Stimulated activated CD8-positive, alpha-beta memory T cell treated with anti-CD3 and anti-CD28 coated beads, Interleukin-4, amount 100 ng/mL, for 1 hour (primary cell): ENCODE data around the gene RNF103.
"Not testable (repeated sequence)": the region's sequence is repeated elsewhere in the genome, so short reads cannot be mapped to it uniquely, and the experiment has no call there.

Experiments
- DNase-seq, 2 donors: peaks; one replicate each; pipeline ENCODE4 v3.0.0-alpha.2; 2020; ENCODE audit warnings: low read depth in 2 of 2, low spot score in 1 of 2

The RNF103 gene, protein sequence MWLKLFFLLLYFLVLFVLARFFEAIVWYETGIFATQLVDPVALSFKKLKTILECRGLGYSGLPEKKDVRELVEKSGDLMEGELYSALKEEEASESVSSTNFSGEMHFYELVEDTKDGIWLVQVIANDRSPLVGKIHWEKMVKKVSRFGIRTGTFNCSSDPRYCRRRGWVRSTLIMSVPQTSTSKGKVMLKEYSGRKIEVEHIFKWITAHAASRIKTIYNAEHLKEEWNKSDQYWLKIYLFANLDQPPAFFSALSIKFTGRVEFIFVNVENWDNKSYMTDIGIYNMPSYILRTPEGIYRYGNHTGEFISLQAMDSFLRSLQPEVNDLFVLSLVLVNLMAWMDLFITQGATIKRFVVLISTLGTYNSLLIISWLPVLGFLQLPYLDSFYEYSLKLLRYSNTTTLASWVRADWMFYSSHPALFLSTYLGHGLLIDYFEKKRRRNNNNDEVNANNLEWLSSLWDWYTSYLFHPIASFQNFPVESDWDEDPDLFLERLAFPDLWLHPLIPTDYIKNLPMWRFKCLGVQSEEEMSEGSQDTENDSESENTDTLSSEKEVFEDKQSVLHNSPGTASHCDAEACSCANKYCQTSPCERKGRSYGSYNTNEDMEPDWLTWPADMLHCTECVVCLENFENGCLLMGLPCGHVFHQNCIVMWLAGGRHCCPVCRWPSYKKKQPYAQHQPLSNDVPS

DNA sequence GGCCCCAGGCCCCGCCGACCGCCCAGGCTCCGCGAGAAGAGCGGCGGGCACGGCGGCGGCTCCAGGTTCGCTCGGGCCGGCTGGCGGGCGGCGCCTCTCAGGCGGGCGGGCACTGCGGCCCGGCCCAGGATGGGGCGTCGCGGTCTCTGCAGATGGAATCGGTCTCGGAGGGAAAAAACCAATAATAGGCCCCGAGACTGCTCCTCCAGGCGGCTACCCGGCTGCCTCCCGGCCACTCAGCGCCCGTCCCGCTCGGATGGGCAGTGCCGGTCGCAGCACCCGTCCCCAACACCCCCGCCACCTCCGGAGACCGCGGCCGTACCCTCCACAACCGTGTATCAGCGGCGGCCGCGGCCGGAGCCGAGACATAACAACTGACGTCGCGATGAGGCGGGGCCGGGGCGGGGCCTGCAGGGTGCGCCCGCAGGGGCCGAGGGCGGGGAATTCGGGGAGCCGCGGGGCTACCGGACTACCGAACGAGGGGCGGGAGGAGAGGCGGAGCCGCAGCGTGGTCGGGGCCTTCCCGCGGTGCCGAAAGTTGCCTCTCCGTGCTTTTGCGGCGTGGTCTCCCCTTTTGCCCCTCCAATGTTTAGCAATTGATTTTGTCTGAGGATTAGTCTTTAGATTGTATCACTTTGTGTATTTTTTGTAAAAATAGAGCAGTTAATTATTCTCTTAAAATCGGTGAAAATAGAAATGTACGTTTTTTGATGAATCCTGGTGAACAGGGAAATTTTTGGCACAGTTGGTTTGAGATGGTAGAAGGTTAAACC is at the start of gene RNF103:
TSS of gene RNF103 (minus strand) at position 372 of the 773 bp plus-strand sequence. CDS start 979 bp downstream, outside the sequence.
- peak; percentile 76 to 85 for DNase-seq

DNA sequence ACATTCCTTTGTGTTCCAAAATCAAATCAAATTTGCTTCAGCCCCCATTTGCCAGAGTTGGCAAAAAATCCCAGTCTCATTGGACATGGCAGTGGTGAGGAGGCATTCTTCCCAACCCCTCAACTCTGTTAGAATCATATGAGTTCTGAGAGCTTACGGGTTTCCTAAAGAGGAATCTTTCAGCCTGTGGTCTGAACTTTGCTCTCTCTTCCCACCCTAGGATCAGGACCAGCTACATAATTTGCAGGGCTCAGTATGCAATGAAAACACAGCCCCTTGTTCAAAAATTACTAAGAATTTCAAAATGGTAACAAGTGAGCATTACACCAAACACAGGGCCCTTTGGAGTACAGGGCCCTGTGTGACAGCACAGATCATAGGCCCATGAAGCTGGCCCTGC is 49.3 kb upstream of the RNF103 start:
- no peak for DNase-seq

DNA sequence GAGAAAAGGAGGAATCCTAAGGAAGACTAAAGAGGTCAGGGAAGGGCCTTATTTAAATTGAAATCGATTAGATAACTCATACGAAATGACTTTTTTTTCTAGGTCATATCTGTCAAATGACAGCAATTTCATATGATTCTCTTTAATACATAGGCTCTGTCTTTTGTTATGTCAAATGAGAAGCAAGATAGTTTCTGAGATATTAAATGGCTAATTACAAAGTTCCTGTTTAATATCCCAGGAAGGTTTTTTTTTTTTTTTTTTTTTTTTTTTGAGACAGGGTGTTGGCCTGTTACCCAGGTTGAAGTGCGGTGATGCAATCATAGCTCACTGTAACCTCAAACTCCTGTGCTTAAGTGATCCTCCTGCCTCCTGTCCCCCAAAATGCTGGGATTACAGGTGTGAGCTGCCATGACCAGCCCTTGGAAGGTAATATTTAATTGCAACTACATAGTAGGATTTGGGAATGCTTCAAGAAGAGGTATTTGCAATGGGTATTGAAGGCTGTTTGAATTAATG is 48.4 kb upstream of the RNF103 start:
- no peak for DNase-seq

DNA sequence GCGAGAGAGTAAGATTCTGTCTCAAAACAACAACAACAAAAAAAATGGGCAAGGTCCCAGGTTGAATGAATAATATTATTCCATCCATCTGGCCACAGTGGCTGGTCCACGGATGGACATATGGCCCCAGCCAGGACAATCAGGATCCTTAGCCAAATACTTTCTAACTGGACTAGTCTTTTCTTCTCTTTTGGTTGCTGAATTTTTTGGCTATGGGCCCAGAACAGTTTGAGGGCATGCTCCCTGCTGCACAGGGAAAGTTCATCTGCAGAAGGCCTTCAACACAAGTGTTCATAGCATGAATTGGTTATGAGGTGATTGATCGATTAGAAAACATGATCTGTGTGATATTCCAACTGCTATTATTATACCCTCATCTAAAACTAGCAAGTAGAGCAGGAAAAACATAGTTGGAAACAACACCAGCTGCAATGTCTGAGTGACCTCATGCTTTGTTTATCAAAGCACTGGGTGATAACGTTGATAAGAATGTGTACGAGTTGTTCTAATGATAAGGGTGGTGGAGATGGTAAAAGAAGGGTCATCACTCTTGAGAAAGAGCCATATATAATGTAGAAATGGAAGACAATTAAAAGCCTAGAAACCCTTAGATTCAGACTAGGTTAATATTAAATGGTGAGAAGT is 47.8 kb upstream of the RNF103 start:
- DNase-seq = no peak

- not testable (repeated sequence) for DNase-seq
Observed at GRCh38 chr2:86669323-86669722, 45.7 kb upstream of the RNF103 start.

GRCh38 chr2:86661333-86661732 is 37.7 kb upstream of the RNF103 start:
- DNase-seq = no peak

DNA sequence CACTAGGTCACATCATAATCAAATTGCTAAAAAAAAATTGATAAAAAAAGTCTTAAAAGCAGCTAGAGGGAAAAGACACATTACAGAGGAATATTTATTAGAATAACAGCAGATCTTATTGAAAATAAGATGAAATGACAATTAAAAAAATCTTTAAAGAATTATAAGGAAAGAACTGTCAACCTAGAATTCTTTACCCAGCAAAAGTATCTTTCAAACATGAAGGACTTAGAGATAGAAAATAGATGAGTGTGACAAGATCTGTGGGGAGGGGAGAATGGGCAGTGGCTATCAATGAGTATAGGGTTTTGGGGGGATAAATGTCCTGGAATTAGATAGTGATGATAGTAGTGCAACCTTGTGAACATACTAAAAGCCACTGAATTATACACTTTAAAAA is 26.5 kb upstream of the RNF103 start:
- no peak for DNase-seq

GRCh38 chr2:86649119-86649947 is 25.7 kb upstream of the RNF103 start:
- DNase-seq = no peak

DNA sequence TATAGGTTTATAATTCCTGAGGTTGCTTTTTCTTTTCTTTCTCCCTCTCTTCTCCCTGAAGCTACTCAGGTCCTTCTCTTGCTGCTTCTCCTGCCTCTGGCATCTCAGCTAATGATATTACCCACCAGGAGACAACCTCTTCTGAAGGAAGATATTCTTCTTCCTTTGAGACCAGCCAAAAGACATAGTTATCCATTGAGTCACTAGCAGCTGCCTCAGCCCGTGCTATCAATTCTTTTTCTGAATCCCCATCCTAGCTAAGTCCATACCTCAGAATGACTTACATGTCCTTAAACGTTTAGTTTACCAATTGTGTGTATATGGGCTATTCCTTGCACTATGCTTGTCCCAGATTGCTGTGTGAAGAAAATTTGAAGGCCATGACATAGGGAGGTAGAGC is 25.0 kb upstream of the RNF103 start:
- no peak for DNase-seq

DNA sequence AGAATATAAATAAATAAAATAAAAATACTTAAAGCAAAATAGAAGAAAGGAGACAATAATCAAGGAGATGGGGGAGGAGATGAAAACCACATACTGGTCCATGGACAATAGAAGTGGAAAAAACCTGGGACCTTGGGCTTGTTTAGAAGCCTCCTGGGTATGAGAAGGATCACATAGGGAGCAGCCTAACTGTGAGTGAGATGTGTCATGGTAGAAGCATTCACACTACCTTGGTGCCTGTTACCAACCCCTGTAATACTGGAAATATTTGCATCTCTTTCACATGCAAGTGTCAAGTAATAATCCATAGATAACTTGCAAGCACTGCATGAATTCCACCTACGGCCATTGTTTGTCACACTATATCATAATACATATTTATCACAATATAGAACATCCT is 23.2 kb upstream of the RNF103 start:
- DNase-seq = no peak

DNA sequence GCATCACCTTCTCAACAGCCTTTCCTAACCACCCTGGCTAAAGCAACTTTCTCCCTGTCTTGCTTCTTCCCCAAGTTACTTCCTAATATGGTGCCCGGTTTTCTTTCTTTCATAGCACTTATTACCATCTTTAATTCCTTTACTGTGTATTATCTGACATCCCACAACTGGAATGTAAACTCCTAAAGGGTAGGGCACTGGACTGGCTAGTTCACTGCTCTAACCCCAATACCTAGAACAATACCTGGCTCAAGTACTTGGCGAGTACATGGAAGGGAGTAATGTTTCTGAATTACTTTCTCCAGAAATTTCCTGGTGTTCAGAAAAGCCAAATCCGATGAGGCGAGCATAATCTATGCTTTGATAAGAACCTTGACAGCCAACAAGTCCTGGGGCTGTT is 22.7 kb upstream of the RNF103 start:
- DNase-seq = no peak

DNA sequence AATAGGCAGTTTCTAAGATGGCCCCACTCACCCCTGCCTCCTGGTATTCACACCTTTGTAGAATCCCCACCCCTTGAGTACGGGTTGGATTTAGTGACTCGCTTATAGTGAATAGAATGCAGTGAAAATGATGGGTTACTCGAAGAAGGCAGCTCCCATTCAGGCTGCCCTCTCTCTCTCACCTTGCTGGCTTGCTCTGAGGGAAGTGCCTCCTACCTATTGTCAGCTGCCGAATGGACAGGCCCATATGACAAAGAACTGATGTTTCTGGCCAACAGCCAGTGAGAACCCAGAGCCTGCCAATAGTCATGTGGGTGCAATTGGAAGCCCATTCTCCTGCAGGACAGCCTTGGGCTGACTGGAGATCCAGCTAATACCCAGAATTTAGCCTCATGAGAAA is 22.1 kb upstream of the RNF103 start:
- DNase-seq = no peak

- no peak for DNase-seq
Observed at GRCh38 chr2:86638712-86639111, 15.0 kb upstream of the RNF103 start.

DNA sequence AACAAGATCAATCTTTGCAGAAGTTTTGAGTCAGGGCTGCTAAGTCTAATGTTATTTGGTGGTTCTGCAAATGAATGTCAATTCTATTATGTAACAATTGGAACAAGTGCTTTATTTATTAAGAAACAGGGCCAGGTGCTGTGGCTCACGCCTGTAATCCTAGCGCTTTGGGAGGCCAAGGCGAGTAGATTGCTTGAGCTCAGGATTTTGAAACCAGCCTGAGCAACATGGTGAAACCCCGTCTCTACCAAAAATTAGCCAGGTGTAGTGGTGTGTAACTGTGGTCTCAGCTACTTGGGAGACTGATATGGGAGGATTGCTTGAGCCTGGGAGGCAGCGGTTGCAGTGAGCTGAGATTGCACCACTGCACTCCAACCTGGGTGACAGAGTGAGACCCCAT is 13.2 kb upstream of the RNF103 start:
- no peak for DNase-seq

GRCh38 chr2:86634352-86634751 is 10.7 kb upstream of the RNF103 start:
- DNase-seq = no peak

DNA sequence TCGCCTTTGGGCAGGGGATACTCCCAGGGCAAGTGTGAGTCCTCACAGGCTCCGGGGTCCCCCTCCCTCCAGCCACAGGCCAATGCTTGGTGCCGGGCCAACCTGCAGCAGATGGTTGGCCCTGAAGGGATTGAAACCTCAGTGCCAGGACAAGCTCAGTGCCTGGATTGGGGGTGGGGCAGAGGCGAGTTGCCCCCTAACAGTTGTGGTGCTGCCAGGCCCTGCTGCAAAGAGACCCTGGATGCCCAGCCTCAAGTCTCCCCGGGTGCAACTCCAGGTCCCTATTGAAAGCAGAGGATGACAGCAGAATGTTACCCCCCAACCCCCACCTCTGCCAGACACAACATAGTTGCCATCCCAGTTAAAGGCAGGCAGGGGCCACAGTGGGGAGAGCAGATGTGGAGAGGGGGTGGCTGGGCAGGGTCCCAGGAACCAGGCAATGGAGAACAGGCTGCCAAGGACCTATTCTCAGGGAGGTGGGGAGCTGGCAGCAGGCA is 9.5 kb upstream of the RNF103 start:
- no peak for DNase-seq

DNA sequence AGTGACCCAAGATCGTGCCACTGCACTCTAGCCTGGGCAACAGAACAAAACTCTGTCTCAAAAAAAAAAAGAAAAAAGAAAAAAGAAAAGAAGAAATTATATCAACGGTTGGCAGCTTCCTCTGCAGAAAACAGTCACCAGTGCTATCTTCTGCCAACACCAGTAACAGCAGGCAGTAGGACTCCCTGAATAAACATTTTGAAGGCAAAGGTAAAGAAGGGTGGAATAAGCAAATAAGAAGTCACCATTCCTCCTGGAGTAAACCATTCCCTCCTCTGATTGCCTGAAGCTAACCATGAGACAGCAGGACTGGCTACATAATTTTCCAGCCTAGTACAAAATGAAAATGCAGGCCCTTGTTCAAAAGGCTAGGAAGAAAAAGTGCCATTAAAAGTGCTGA is 9.0 kb upstream of the RNF103 start:
- no peak for DNase-seq

DNA sequence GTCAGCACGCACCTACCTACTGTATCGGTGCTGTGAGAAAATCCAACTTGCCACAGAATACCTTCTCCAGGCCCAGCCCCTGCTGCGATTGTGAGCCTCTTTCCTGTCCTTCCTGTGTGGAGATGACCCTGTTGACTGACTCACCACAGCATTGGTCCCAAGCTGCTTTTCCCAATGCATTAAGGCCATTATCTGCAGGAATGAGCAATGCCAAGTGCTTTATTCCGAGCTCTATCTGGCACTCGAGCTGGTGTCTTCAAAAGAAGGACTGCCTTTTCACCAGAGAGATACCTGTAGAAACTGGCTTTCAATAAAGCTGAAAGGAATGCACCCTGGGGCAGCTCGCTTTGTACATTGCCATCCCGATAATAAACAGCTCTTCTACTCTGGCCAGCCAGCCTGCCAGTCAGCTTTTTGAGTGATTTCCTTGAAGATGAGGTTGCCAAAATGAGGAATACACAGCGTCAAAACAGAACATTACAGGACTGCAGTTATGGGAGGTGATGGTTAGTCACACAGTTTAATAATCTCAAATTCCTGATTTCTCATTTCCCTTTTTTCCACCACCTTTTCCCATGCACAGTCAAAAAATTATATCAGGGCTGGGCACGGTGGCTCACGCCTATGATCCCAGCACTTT is 8.3 kb upstream of the RNF103 start:
- DNase-seq = no peak

DNA sequence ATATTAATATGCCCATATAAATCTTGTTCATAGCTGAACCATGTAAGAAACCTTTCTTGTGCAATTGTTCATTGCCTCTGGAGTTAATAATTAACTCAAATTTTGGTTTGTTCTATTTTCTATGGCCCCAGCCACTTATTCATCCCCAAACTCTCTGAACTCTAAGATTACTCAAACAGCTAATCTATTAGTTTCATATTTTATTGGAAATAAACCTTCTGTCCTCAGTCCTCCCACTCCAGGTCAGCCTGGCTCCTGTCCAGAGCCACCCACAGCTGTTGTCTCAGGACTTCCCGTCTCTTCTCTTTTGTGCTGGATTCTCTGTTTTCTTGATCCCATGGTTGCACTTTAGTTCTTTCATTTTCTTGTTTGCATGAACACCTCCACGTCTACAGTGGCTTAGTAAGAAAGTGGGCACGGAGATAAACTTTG is 4.4 kb upstream of the RNF103 start:
- no peak for DNase-seq

DNA sequence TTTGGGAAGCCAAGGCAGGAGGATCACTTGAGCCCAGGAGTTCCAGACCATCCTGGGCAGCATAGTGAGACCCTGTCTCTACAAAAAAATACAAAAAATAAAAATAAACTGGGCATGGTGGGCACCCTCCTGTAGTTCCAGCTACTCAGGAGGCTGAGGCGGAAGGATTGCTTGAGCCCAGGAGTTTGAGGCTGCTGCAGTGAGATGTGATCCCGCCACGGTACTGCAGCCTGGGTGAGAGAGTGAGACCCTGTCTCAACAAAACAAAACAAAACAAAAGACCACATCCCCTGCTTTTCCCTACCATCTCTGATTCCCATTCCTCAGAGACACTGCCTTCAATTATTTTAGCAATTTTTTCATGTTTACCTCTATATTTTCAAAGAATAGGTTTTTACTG is 3.9 kb upstream of the RNF103 start:
- no peak for DNase-seq
